IPS-18c (cell line): ENCODE data around the gene AP1G1.

Source experiments
- H3K4me3 ChIP-seq: 2 replicates; pipeline ENCODE4 v1.7.0; 2013; ENCODE audit warnings: low read depth, mild to moderate bottlenecking, low read length, moderate library complexity; ENCODE audit not compliant: insufficient read depth
- H3K9me3 ChIP-seq: one replicate; pipeline ENCODE4 v1.6.1; 2013; ENCODE audit warnings: mild to moderate bottlenecking, low read length, moderate library complexity; ENCODE audit not compliant: control insufficient read depth, insufficient read depth

Gene AP1G1

GRCh38 chr16:71726476-71727315 lies 81.9 kb downstream of the AP1G1 start:
- no peak overlapping the region for H3K4me3 ChIP-seq
- peaks cover 3% of the 10 kb centered on the region for H3K9me3 ChIP-seq

GRCh38 chr16:71724320-71724751 lies 84.3 kb downstream of the AP1G1 start, which contains the start of gene PHLPP2:
TSS of gene PHLPP2 (minus strand) at chr16:71724701. CDS start at chr16:71714795, 9,906 bp downstream.
- peak within 1 kb of the TSS; percentile 74 for H3K4me3 ChIP-seq
- peaks cover 3% of the 10 kb centered on the region for H3K9me3 ChIP-seq

- H3K9me3 ChIP-seq = peaks cover 3% of the 10 kb centered on the region
- H3K4me3 ChIP-seq = peak overlapping the region; percentile 74
These were observed 84.9 kb downstream of the AP1G1 start for GRCh38 chr16:71723537-71724319.

GRCh38 chr16:71722801-71723536 lies 85.7 kb downstream of the AP1G1 start:
- H3K4me3 ChIP-seq = peak overlapping the region; percentile 74

GRCh38 chr16:71721066-71721740 lies 87.4 kb downstream of the AP1G1 start:
- Histone ChIP-seq H3K4me3 (no peak overlapping the region), H3K9me3 (peaks cover 3% of the 10 kb centered on the region)

More at GRCh38 chr16:71722801-71723536, 85.7 kb downstream of the AP1G1 start:
- peaks cover 3% of the 10 kb centered on the region for H3K9me3 ChIP-seq

- Histone ChIP-seq H3K9me3 (peaks cover 2% of the 10 kb centered on the region), H3K4me3 (no peak overlapping the region)
These were observed 96.1 kb downstream of the AP1G1 start for GRCh38 chr16:71712501-71712900.

GRCh38 chr16:71711789-71712188 lies 96.8 kb downstream of the AP1G1 start:
- H3K4me3 ChIP-seq = no peak overlapping the region
- H3K9me3 ChIP-seq = peaks cover 2% of the 10 kb centered on the region

- no peak overlapping the region for H3K4me3 ChIP-seq
These were observed 99.3 kb downstream of the AP1G1 start for GRCh38 chr16:71709229-71709781.

GRCh38 chr16:71708696-71709095 lies 99.9 kb downstream of the AP1G1 start:
- no peak overlapping the region for H3K4me3 ChIP-seq
- no peaks in the 10 kb centered on the region for H3K9me3 ChIP-seq

More at GRCh38 chr16:71709229-71709781, 99.3 kb downstream of the AP1G1 start:
- H3K9me3 ChIP-seq = peaks cover 2% of the 10 kb centered on the region

- no peaks in the 10 kb centered on the region for H3K9me3 ChIP-seq
- no peak overlapping the region for H3K4me3 ChIP-seq
These were observed 101.4 kb downstream of the AP1G1 start for GRCh38 chr16:71707199-71707598.

- Histone ChIP-seq H3K9me3 (no peaks in the 10 kb centered on the region), H3K4me3 (no peak overlapping the region)
These were observed 102.6 kb downstream of the AP1G1 start for GRCh38 chr16:71706046-71706445.

- H3K9me3 ChIP-seq = no peaks in the 10 kb centered on the region
- no peak overlapping the region for H3K4me3 ChIP-seq
These were observed 105.3 kb downstream of the AP1G1 start for GRCh38 chr16:71703333-71703732.

GRCh38 chr16:71700831-71701230 lies 107.8 kb downstream of the AP1G1 start:
- no peak overlapping the region for H3K4me3 ChIP-seq
- H3K9me3 ChIP-seq = no peaks in the 10 kb centered on the region

GRCh38 chr16:71698491-71698890 lies 110.1 kb downstream of the AP1G1 start:
- H3K4me3 ChIP-seq = no peak overlapping the region

GRCh38 chr16:71693164-71693563 lies 115.5 kb downstream of the AP1G1 start:
- Histone ChIP-seq H3K9me3 (no peaks in the 10 kb centered on the region), H3K4me3 (no peak overlapping the region)

More at GRCh38 chr16:71698491-71698890, 110.1 kb downstream of the AP1G1 start:
- H3K9me3 ChIP-seq = no peaks in the 10 kb centered on the region

- Histone ChIP-seq H3K9me3 (no peaks in the 10 kb centered on the region), H3K4me3 (no peak overlapping the region)
These were observed 118.7 kb downstream of the AP1G1 start for GRCh38 chr16:71689901-71690300.
